ENCODE data around the gene CLCN6. TPM values are rescaled to one million over a fixed set of nuclear protein-coding genes. Genes with fewer than 3 reads are reported as not detected.

The CLCN6 gene
- total and polyA plus RNA-seq, 2 of the 8 experiments (the other 6 are each of a cell fraction or from before 2014, with no cell fraction given): 15.7 to 26.0 TPM

DNA sequence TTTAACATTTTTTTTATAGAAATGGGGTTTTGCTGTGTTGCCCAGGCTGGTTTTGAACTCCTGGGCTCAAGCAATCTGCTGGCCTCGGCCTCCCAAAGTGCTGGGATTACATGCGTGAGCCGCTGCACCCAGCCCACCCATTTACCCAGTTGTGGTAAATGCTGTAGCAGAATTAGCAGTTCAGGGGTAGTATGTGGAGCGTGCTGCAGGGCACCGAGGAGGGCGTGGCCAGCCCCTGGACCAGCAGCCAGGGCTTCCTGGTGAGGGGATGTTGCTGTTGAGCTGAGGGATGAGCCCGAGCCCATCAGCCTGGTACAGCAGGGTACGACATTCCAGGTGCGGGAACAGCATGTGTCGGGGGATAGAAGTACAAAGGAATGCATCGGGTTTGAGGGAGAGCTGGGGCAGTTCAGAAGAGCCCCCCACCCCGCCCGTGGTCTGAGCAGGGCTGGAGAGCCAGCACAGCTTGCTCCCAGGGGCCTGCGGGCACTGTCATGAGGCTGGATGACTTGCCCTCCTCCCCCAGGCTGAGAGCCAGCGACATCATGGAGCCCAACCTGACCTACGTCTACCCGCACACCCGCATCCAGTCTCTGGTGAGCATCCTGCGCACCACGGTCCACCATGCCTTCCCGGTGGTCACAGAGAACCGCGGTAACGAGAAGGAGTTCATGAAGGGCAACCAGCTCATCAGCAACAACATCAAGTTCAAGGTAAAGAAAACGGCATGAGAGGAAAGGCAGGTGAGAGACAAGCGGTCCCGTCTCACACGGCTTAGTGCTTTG, 29.6 kb downstream of the CLCN6 start:
- no peak for DNase-seq (ENCODE audit: low read depth in 1 of 2, low spot score in 2 of 2)
- FAIRE-seq: no peak
- no peak for TF ChIP-seq GTF2F1 (IDR thresholded peaks at IDR 0.05; ENCODE audit: borderline replicate concordance, low read depth, low read length)
- no peak for TF ChIP-seq POLR2AphosphoS5 (IDR thresholded peaks at IDR 0.05; ENCODE audit: low read depth, low read length)
- no peak for TF ChIP-seq HDAC2 (IDR thresholded peaks at IDR 0.05; ENCODE audit: borderline replicate concordance in 1 of 2, low read depth in 2 of 2, low read length in 2 of 2)
- no peak for TF ChIP-seq SRF (IDR thresholded peaks at IDR 0.05; ENCODE audit: low read depth, low read length)
- TF ChIP-seq KDM4A (IDR thresholded peaks at IDR 0.05; ENCODE audit: low read depth, low read length, severe bottlenecking): no peak
- no peak for TF ChIP-seq TBP (IDR thresholded peaks at IDR 0.05; ENCODE audit: low read depth, low read length)
- no peak for TF ChIP-seq HDAC6 (IDR thresholded peaks at IDR 0.05; ENCODE audit: low read depth, low read length)
- no peak for TF ChIP-seq BCL11A (IDR thresholded peaks at IDR 0.05; ENCODE audit: low read depth in 2 of 2, low read length in 2 of 2)

More for the DNA sequence above, 29.6 kb downstream of the CLCN6 start:
- no peak overlapping the region for H4K8ac ChIP-seq (ENCODE audit: extremely low read depth, insufficient read depth, low read length)
- no peak overlapping the region for H2BK5ac ChIP-seq (ENCODE audit: low read depth, low read length)
- no peak overlapping the region for H2AK5ac ChIP-seq (ENCODE audit: low read depth, low read length)
- no peak overlapping the region for H3K4me2 ChIP-seq (ENCODE audit: insufficient read depth in 1 of 2, low read depth in 2 of 2, low read length in 2 of 2)
- H3K79me2 ChIP-seq (ENCODE audit: control insufficient read depth in 1 of 2, insufficient read depth in 2 of 2, low read length in 2 of 2): no peaks in the 10 kb centered on the region
- CTCF ChIA-PET (ENCODE audit: partially characterized antibody): interaction anchor here (0.6 to 8.8 kb wide), 12 partner anchors 9 to 167 kb away, joined by 3 to 67 read pairs (median 5); partner anchors contain the start of gene NPPA
- no peak overlapping the region for H3K18ac ChIP-seq (ENCODE audit: extremely low read depth, low read length)
- H4K91ac ChIP-seq (replicated peaks; ENCODE audit: insufficient read length, low read length): no peak overlapping the region
- H3K23ac ChIP-seq (ENCODE audit: insufficient read length): no peak overlapping the region
- no peak overlapping the region for H3K27ac ChIP-seq (ENCODE audit: low read depth, low read length)
- no peak overlapping the region for H2BK15ac ChIP-seq (ENCODE audit: low read length)
- no peak overlapping the region for H2AFZ ChIP-seq (ENCODE audit: low read length)
- 91% methylated on average over 22 of the region's 28 CpGs; no CpG with 5 or more reads in 1 of the 2 experiments for WGBS, 2 experiments (ENCODE audit: extremely low coverage in 1 of 2, insufficient coverage in 1 of 2, insufficient read length in 1 of 2, insufficient replicate concordance in 2 of 2, low coverage in 1 of 2, low lambda C conversion rate in 2 of 2, missing lambda C conversion rate in 1 of 2)
- H2BK20ac ChIP-seq (ENCODE audit: low read length): no peak overlapping the region
- H3K36me3 ChIP-seq (ENCODE audit: control insufficient read depth in 2 of 4, insufficient read depth in 4 of 4, low read length in 3 of 4): peaks cover 41 to 75% (median 74%) of the 10 kb centered on the region in 4 experiments
- no peak overlapping the region for H3K56ac ChIP-seq (replicated peaks; ENCODE audit: insufficient read length, low read depth, low read length)
- no peak overlapping the region for H4K5ac ChIP-seq (ENCODE audit: insufficient read length, low read depth, low read length)
- POLR2A ChIA-PET (ENCODE audit: partially characterized antibody): interaction anchor here (8.1 kb wide), 1 partner anchor 73 kb away, joined by 72 read pairs; no protein-coding TSS in a partner anchor
- H3K23me2 ChIP-seq (ENCODE audit: low read depth, low read length): no peaks in the 10 kb centered on the region
- peaks cover 15 to 25% of the 10 kb centered on the region in 2 experiments for H4K20me1 ChIP-seq (replicated peaks in 1 of 2; ENCODE audit: control insufficient read depth in 1 of 2, insufficient read depth in 2 of 2, low read length in 2 of 2)
- H3K4me3 ChIP-seq (ENCODE audit: extremely low read depth in 1 of 4, insufficient read depth in 2 of 4, low read depth in 3 of 4, low read length in 4 of 4): no peak overlapping the region
- no peak overlapping the region for H2BK120ac ChIP-seq (replicated peaks; ENCODE audit: low read depth, low read length)
- no peaks in the 10 kb centered on the region for H3K9me3 ChIP-seq (ENCODE audit: insufficient read depth in 2 of 2, low read depth in 1 of 2, low read length in 1 of 2)
- H3K9ac ChIP-seq (replicated peaks in 1 of 4; ENCODE audit: extremely low read depth in 1 of 4, low read depth in 3 of 4, low read length in 3 of 4): no peak overlapping the region
- H3K79me1 ChIP-seq (ENCODE audit: low read depth, low read length): no peaks in the 10 kb centered on the region
- H3K4ac ChIP-seq (replicated peaks; ENCODE audit: insufficient read length, low read depth, low read length): no peak overlapping the region
- H3K4me1 ChIP-seq (replicated peaks in 1 of 4; ENCODE audit: control insufficient read depth in 3 of 4, insufficient read depth in 4 of 4, low read length in 3 of 4): no peaks in the 10 kb centered on the region
- H3K14ac ChIP-seq (ENCODE audit: insufficient read length): no peak overlapping the region
- no peak overlapping the region for H2BK12ac ChIP-seq (ENCODE audit: low read depth, low read length)
- no peaks in the 10 kb centered on the region for H3K27me3 ChIP-seq (replicated peaks in 1 of 4; ENCODE audit: control insufficient read depth in 3 of 4, extremely low read depth in 1 of 4, insufficient read depth in 3 of 4, low read length in 3 of 4)
